Measurements from ENCODE around the gene PCP4. TPM values are rescaled to one million over a fixed set of nuclear protein-coding genes. Genes with fewer than 3 reads are reported as not detected.

PCP4 gene
- polyA plus RNA-seq, 2 of the 4 experiments (the other 2 are of a cell fraction), result not detected

DNA sequence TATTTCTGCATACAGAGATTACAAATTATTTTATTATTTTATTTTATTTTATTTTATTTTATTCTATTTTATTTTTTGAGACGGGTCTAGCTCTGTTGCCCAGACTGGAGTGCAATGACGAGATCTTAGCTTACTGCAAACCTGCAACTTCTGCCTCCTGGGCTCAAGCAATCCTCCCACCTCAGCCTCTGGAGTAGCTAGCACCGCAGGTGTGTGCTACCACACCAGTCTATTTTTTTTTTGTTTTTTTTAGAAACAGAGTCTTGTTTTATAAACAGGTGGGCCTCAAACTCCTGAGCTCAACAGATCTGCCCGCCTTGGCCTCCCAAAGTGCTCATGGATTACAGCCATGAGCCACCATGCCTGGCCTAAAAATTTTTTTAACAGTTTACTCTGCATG, 88.1 kb downstream of the PCP4 start (continued):
- TF ChIP-seq ZFP36 (IDR thresholded peaks at IDR 0.05; ENCODE audit: borderline replicate concordance, partially characterized antibody) (no peak), GATA3 (IDR thresholded peaks at IDR 0.05; ENCODE audit: borderline replicate concordance) (no peak)
- TF ChIP-seq, protein P1, sequence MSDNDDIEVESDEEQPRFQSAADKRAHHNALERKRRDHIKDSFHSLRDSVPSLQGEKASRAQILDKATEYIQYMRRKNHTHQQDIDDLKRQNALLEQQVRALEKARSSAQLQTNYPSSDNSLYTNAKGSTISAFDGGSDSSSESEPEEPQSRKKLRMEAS (IDR thresholded peaks at IDR 0.05), result no peak

DNA sequence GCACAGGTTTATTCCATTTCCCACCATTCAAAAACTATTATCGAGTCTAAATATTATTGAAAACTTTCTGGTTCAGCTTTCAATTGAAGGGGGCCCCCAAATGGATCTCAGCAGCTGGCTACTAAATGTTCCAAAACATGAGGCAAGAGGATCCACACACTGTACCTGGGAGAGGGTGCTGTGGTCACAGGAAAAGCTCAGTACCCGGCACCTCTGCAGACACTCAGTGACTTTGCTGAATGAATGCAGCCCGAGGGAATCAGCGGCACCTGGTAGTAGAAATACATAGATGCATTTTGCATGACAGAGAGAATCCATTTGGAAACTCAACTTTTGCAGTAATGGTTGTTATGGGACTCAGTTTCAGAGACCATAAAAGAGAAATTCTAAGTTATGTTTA, 89.3 kb downstream of the PCP4 start:
- ATAC-seq (no peak), FAIRE-seq (no peak)
- POLR2A ChIA-PET, result no interaction called here

DNA sequence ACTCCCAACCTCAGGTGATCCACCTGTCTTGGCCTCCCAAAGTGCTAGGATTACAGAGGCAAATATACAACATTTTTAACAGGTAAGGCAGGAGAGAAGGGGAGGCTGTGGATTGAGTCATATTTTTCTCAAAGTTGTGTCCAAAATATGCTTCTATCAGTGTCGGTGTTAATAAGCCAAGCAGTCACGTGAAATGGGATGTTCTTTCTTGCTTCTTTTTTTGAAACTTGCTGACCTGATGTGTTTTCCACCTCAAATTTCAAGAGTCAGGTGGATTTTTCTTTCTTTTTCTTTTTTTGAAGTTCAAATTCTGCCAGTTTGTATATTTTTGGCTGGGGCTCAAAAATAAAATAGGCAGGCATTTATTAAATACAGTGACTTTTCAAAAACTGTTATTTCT, 91.5 kb downstream of the PCP4 start:
- TF ChIP-seq MAFK (IDR thresholded peaks at IDR 0.05; ENCODE audit: partially characterized antibody) (no peak), MAZ (IDR thresholded peaks at IDR 0.05; ENCODE audit: borderline replicate concordance, low read depth, low read length) (no peak), ZFP36 (IDR thresholded peaks at IDR 0.05; ENCODE audit: borderline replicate concordance, partially characterized antibody) (no peak), RAD21 (conservative IDR thresholded peaks at IDR 0.05 in 1 of 2, IDR thresholded peaks at IDR 0.05 in 1 of 2) (no peak), FOXS1 (CRISPR knock-in tag; IDR thresholded peaks at IDR 0.05) (no peak), HOXB13 (CRISPR knock-in tag; IDR thresholded peaks at IDR 0.05; ENCODE audit: low read depth) (no peak), RCOR1 (IDR thresholded peaks at IDR 0.05; ENCODE audit: low read depth, low read length) (no peak), SMC3 (IDR thresholded peaks at IDR 0.05) (no peak), CBX8 (IDR thresholded peaks at IDR 0.05) (no peak), NPAS2 (CRISPR knock-in tag; IDR thresholded peaks at IDR 0.05; ENCODE audit: borderline replicate concordance) (no peak), HDAC2 (IDR thresholded peaks at IDR 0.05) (no peak), HOXB5 (CRISPR knock-in tag; IDR thresholded peaks at IDR 0.05) (no peak), TP53 (CRISPR knock-in tag; IDR thresholded peaks at IDR 0.05) (no peak), EHMT2 (IDR thresholded peaks at IDR 0.05; ENCODE audit: low read depth) (no peak), GATA3 (IDR thresholded peaks at IDR 0.05; ENCODE audit: borderline replicate concordance) (no peak)
- TF ChIP-seq, protein P2, sequence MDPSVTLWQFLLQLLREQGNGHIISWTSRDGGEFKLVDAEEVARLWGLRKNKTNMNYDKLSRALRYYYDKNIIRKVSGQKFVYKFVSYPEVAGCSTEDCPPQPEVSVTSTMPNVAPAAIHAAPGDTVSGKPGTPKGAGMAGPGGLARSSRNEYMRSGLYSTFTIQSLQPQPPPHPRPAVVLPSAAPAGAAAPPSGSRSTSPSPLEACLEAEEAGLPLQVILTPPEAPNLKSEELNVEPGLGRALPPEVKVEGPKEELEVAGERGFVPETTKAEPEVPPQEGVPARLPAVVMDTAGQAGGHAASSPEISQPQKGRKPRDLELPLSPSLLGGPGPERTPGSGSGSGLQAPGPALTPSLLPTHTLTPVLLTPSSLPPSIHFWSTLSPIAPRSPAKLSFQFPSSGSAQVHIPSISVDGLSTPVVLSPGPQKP (IDR thresholded peaks at IDR 0.05; ENCODE audit: low read depth, low read length), result no peak
- TF ChIP-seq, protein P3, sequence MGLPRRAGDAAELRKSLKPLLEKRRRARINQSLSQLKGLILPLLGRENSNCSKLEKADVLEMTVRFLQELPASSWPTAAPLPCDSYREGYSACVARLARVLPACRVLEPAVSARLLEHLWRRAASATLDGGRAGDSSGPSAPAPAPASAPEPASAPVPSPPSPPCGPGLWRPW (IDR thresholded peaks at IDR 0.05), result no peak
- TF ChIP-seq, protein P4, sequence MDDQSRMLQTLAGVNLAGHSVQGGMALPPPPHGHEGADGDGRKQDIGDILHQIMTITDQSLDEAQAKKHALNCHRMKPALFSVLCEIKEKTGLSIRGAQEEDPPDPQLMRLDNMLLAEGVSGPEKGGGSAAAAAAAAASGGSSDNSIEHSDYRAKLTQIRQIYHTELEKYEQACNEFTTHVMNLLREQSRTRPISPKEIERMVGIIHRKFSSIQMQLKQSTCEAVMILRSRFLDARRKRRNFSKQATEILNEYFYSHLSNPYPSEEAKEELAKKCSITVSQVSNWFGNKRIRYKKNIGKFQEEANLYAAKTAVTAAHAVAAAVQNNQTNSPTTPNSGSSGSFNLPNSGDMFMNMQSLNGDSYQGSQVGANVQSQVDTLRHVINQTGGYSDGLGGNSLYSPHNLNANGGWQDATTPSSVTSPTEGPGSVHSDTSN (IDR thresholded peaks at IDR 0.05), result no peak
- TF ChIP-seq, protein P5, sequence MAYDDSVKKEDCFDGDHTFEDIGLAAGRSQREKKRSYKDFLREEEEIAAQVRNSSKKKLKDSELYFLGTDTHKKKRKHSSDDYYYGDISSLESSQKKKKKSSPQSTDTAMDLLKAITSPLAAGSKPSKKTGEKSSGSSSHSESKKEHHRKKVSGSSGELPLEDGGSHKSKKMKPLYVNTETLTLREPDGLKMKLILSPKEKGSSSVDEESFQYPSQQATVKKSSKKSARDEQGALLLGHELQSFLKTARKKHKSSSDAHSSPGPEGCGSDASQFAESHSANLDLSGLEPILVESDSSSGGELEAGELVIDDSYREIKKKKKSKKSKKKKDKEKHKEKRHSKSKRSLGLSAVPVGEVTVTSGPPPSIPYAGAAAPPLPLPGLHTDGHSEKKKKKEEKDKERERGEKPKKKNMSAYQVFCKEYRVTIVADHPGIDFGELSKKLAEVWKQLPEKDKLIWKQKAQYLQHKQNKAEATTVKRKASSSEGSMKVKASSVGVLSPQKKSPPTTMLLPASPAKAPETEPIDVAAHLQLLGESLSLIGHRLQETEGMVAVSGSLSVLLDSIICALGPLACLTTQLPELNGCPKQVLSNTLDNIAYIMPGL (CRISPR knock-in tag; IDR thresholded peaks at IDR 0.05; ENCODE audit: borderline replicate concordance), result no peak

More for the DNA sequence above, 89.3 kb downstream of the PCP4 start:
- no peaks in the 10 kb centered on the region; the same call in 2 of the 3 replicates for H3K9me3 ChIP-seq
- no peak for DNase-seq (ENCODE audit: low read depth in 1 of 2, low spot score in 1 of 2)
- WGBS (ENCODE audit: missing lambda C conversion rate), result 7% methylated on average over 4 of the region's 4 CpGs
- no peak for TF ChIP-seq ZSCAN20 (CRISPR knock-in tag; IDR thresholded peaks at IDR 0.05)
- TF ChIP-seq MAZ (IDR thresholded peaks at IDR 0.05; ENCODE audit: borderline replicate concordance, low read depth, low read length), result no peak
- TF ChIP-seq JUNB (IDR thresholded peaks at IDR 0.05), result no peak
- no peak for TF ChIP-seq ESRRA (IDR thresholded peaks at IDR 0.05; ENCODE audit: borderline replicate concordance, low read length)
- TF ChIP-seq, protein P1 (IDR thresholded peaks at IDR 0.05), result no peak
- no peak for TF ChIP-seq NPAS2 (CRISPR knock-in tag; IDR thresholded peaks at IDR 0.05; ENCODE audit: borderline replicate concordance)
- TF ChIP-seq, protein P2 (IDR thresholded peaks at IDR 0.05; ENCODE audit: low read depth, low read length), result no peak
- TF ChIP-seq SMC3 (IDR thresholded peaks at IDR 0.05), result no peak
- TF ChIP-seq, protein P6, sequence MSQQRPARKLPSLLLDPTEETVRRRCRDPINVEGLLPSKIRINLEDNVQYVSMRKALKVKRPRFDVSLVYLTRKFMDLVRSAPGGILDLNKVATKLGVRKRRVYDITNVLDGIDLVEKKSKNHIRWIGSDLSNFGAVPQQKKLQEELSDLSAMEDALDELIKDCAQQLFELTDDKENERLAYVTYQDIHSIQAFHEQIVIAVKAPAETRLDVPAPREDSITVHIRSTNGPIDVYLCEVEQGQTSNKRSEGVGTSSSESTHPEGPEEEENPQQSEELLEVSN (IDR thresholded peaks at IDR 0.05; ENCODE audit: borderline replicate concordance, low read depth), result no peak
- TF ChIP-seq, protein P7, sequence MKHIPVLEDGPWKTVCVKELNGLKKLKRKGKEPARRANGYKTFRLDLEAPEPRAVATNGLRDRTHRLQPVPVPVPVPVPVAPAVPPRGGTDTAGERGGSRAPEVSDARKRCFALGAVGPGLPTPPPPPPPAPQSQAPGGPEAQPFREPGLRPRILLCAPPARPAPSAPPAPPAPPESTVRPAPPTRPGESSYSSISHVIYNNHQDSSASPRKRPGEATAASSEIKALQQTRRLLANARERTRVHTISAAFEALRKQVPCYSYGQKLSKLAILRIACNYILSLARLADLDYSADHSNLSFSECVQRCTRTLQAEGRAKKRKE (CRISPR knock-in tag; IDR thresholded peaks at IDR 0.05; ENCODE audit: low read depth), result no peak
- TF ChIP-seq FOSL2 (IDR thresholded peaks at IDR 0.05), result no peak
- no peak for TF ChIP-seq FOSL2 (CRISPR knock-in tag; IDR thresholded peaks at IDR 0.05)
- TF ChIP-seq ZFP36 (IDR thresholded peaks at IDR 0.05; ENCODE audit: borderline replicate concordance, partially characterized antibody), result no peak
- TF ChIP-seq TP53 (CRISPR knock-in tag; IDR thresholded peaks at IDR 0.05), result no peak
- no peak overlapping the region for H3K4me2 ChIP-seq
- H3K27ac ChIP-seq, result no peak overlapping the region
- no peak overlapping the region for H3K4me3 ChIP-seq
- no peaks in the 10 kb centered on the region for H3K4me1 ChIP-seq
- CTCF ChIA-PET, result no interaction called here

More for the DNA sequence above, 91.5 kb downstream of the PCP4 start:
- no peaks in the 10 kb centered on the region for H3K4me1 ChIP-seq
- 0% methylated on average over 2 of the region's 2 CpGs for WGBS (ENCODE audit: missing lambda C conversion rate)
- no peaks in the 10 kb centered on the region; the same call in 2 of the 3 replicates for H3K9me3 ChIP-seq
- ChIA-PET CTCF (no interaction called here), POLR2A (no interaction called here)
- no peak for DNase-seq (ENCODE audit: low read depth in 1 of 2, low spot score in 1 of 2)
- ATAC-seq, result no peak
- no peak overlapping the region for H3K4me3 ChIP-seq
- no peak overlapping the region for H3K27ac ChIP-seq
- H3K4me2 ChIP-seq, result no peak overlapping the region
- FAIRE-seq, result no peak

Measured in A549 (cell line).